ENCODE results near the gene CROCC2.

Gene CROCC2

GRCh38 chr2:240990266-240990529 is 84.1 kb downstream of the CROCC2 start:
- Histone ChIP-seq H3K79me2 (no peaks in the 10 kb centered on the region), H3K27ac (no peak overlapping the region), H3K27me3 (ENCODE audit: control insufficient read depth, insufficient read depth, low read length) (no peaks in the 10 kb centered on the region), H3K9ac (no peak overlapping the region), H3K4me2 (ENCODE audit: low read length) (no peak overlapping the region), H3K4me3 (ENCODE audit: low read depth, low read length) (no peak overlapping the region), H3K9me3 (ENCODE audit: control insufficient read depth, low read length) (no peaks in the 10 kb centered on the region), H2AFZ (no peak overlapping the region), H3K36me3 (ENCODE audit: control insufficient read depth, insufficient read depth, low read length) (no peaks in the 10 kb centered on the region), H3K4me1 (peaks cover 10% of the 10 kb centered on the region)
- no peak for TF ChIP-seq CTCF (IDR thresholded peaks at IDR 0.05)

GRCh38 chr2:240990726-240991377 is 84.7 kb downstream of the CROCC2 start:
- Histone ChIP-seq H3K79me2 (no peaks in the 10 kb centered on the region), H3K4me2 (ENCODE audit: low read length) (no peak overlapping the region), H3K9ac (no peak overlapping the region), H3K9me3 (ENCODE audit: control insufficient read depth, low read length) (no peaks in the 10 kb centered on the region), H3K27me3 (ENCODE audit: control insufficient read depth, insufficient read depth, low read length) (no peaks in the 10 kb centered on the region), H3K4me3 (ENCODE audit: low read depth, low read length) (no peak overlapping the region), H3K36me3 (ENCODE audit: control insufficient read depth, insufficient read depth, low read length) (no peaks in the 10 kb centered on the region), H2AFZ (no peak overlapping the region), H3K27ac (no peak overlapping the region), H3K4me1 (peaks cover 16% of the 10 kb centered on the region)
- TF ChIP-seq CTCF (IDR thresholded peaks at IDR 0.05): no peak

- H3K36me3 ChIP-seq (ENCODE audit: control insufficient read depth, insufficient read depth, low read length): no peaks in the 10 kb centered on the region
- no peak overlapping the region for H3K4me2 ChIP-seq (ENCODE audit: low read length)
- H3K9ac ChIP-seq: no peak overlapping the region
- H3K79me2 ChIP-seq: no peaks in the 10 kb centered on the region
- peaks cover 22% of the 10 kb centered on the region for H3K4me1 ChIP-seq
- no peak overlapping the region for H2AFZ ChIP-seq
- H3K9me3 ChIP-seq (ENCODE audit: control insufficient read depth, low read length): no peaks in the 10 kb centered on the region
- no peak for TF ChIP-seq CTCF (IDR thresholded peaks at IDR 0.05)
- H3K27ac ChIP-seq: peak overlapping the region; percentile 27
- H3K4me3 ChIP-seq (ENCODE audit: low read depth, low read length): no peak overlapping the region
- H3K27me3 ChIP-seq (ENCODE audit: control insufficient read depth, insufficient read depth, low read length): no peaks in the 10 kb centered on the region
Measured at GRCh38 chr2:240991378-240992263, 85.5 kb downstream of the CROCC2 start.

GRCh38 chr2:240992572-240993291 is 86.6 kb downstream of the CROCC2 start:
- no peak for TF ChIP-seq CTCF (IDR thresholded peaks at IDR 0.05)
- Histone ChIP-seq H2AFZ (no peak overlapping the region), H3K4me3 (ENCODE audit: low read depth, low read length) (no peak overlapping the region), H3K9ac (no peak overlapping the region), H3K79me2 (no peaks in the 10 kb centered on the region), H3K36me3 (ENCODE audit: control insufficient read depth, insufficient read depth, low read length) (no peaks in the 10 kb centered on the region), H3K9me3 (ENCODE audit: control insufficient read depth, low read length) (no peaks in the 10 kb centered on the region), H3K27ac (no peak overlapping the region), H3K4me2 (ENCODE audit: low read length) (no peak overlapping the region), H3K27me3 (ENCODE audit: control insufficient read depth, insufficient read depth, low read length) (no peaks in the 10 kb centered on the region), H3K4me1 (peaks cover 32% of the 10 kb centered on the region)

All from parathyroid adenoma (tissue), 2 donors.